Epithelial cell of proximal tubule (primary cell): Measurements from ENCODE around the gene SEMA3B. TPM values are rescaled to one million over a fixed set of nuclear protein-coding genes. Genes with fewer than 3 reads are reported as not detected.

Experiments
- DNase-seq: peaks from one replicate; pipeline ENCODE4 v3.0.0-alpha.2; 2011; ENCODE audit warnings: low read depth
- H3K4me3 ChIP-seq: 2 replicates; pipeline ENCODE4 v1.5.1; 2011; ENCODE audit warnings: low read depth, mild to moderate bottlenecking, low read length
- CTCF ChIP-seq: conservative IDR thresholded peaks from 2 replicates; pipeline ENCODE4 v1.5.1; 2012; ENCODE audit warnings: low read depth, mild to moderate bottlenecking, low read length
- total RNA-seq: library from RNA; depleted of rRNA; stranded (reverse); fragments of >200 nt; gene quantifications from 2 replicates; pipeline ENCODE4 v1.2.3, GENCODE V29; 2015

Gene SEMA3B
- total RNA-seq, 1 donor from 2014 or later, result 29.5 TPM

GRCh38 chr3:50231581-50231980 is 37.4 kb upstream of the SEMA3B start:
- DNase-seq, result no peak
- no peak overlapping the region for H3K4me3 ChIP-seq
- TF ChIP-seq CTCF, result no peak

- TF ChIP-seq CTCF, result no peak
- no peak overlapping the region for H3K4me3 ChIP-seq
- DNase-seq, result no peak
Observed at GRCh38 chr3:50232303-50232702, 36.6 kb upstream of the SEMA3B start.

GRCh38 chr3:50233176-50233575 is 35.8 kb upstream of the SEMA3B start:
- H3K4me3 ChIP-seq, result no peak overlapping the region
- no peak for DNase-seq
- TF ChIP-seq CTCF, result no peak

GRCh38 chr3:50235716-50236483 is 33.0 kb upstream of the SEMA3B start, which contains the start of gene GNAI2:
Gene GNAI2, plus strand, starts transcription at chr3:50236204. Its CDS starts 132 bp downstream, at chr3:50236336.
- peak; percentile 87 for DNase-seq
- peak within 1 kb of the TSS; percentile 87 for H3K4me3 ChIP-seq
- no peak for TF ChIP-seq CTCF

- TF ChIP-seq CTCF, result no peak
- DNase-seq, result no peak
- peak overlapping the region; percentile 87 for H3K4me3 ChIP-seq
Observed at GRCh38 chr3:50236484-50237132, 32.3 kb upstream of the SEMA3B start.

GRCh38 chr3:50237133-50237651 is 31.8 kb upstream of the SEMA3B start:
- no peak for TF ChIP-seq CTCF
- H3K4me3 ChIP-seq, result peak overlapping the region; percentile 87
- no peak for DNase-seq
